HepG2 (cell line): ENCODE data around the gene ROBO2. TPM values are rescaled to one million over a fixed set of nuclear protein-coding genes. Genes with fewer than 3 reads are reported as not detected.

ENCODE experiments used
- ATAC-seq: fragments of 200-7000 bp; cut with Tn5 transposase; 3 replicates; pipeline ENCODE4 v1.9.1; 2020; ENCODE audit warnings: mild to moderate bottlenecking, moderate library complexity
- BruUV-seq: library from RNA; stranded (reverse); fragments of 400-500 nt; replicated peaks from 2 replicates; lab custom pipeline; 2021; lab: Mats Ljungman, UMichigan
- CTCF ChIA-PET: fragments of 300-600 bp; formaldehyde crosslinking; extraction: SDS; loops from one replicate; lab custom pipeline; 2021; ENCODE audit warnings: low total read pairs, inconsistent platforms, low intra/inter-chr PET ratio; lab: Yijun Ruan, JAX
- POLR2A ChIA-PET: fragments of 350-600 bp; sonication (Branson Sonifier 250); formaldehyde crosslinking; loops from one replicate; lab custom pipeline; 2020; ENCODE audit warnings: antibody characterized with exemption, inconsistent platforms; lab: Yijun Ruan, JAX
- DNase-seq: peaks from one replicate; pipeline ENCODE4 v3.0.0-alpha.2; 2015; ENCODE audit warnings: low spot score
- FAIRE-seq: peaks from 3 replicates; lab custom pipeline; 2011; peaks lifted over from hg19 to GRCh38; lab: Jason Lieb, UNC
- H2AFZ ChIP-seq: one replicate; pipeline ENCODE4 v1.6.1; 2011; ENCODE audit warnings: low read length, inconsistent platforms
- H3K27ac ChIP-seq: fragments of 300-600 bp; 3 replicates; pipeline ENCODE4 v1.8.0; 2011; ENCODE audit warnings: mixed run types, mild to moderate bottlenecking, mixed read lengths, low read length, inconsistent platforms; ENCODE audit not compliant: insufficient read depth; ENCODE audit errors: extremely low read length
- H3K27me3 ChIP-seq, 2 experiments: fragments of 200-600 bp in 1 of 2; 2 replicates in 1 of 2; 3 replicates in 1 of 2; pipeline versions ENCODE4 v1.6.0 to v1.8.0; 2011; ENCODE audit warnings: low read length in 2 of 2, mild to moderate bottlenecking in 2 of 2, moderate library complexity in 2 of 2, inconsistent platforms in 1 of 2; ENCODE audit not compliant: insufficient read depth in 2 of 2, control insufficient read depth in 1 of 2
- H3K36me3 ChIP-seq, 2 experiments: fragments of 200-600 bp in 1 of 2; replicated peaks in 1 of 2; 2 replicates in 1 of 2; 3 replicates in 1 of 2; pipeline versions ENCODE4 v1.5.1 to v1.8.0; 2011; ENCODE audit warnings: low read length in 2 of 2, inconsistent platforms in 1 of 2; ENCODE audit not compliant: insufficient read depth in 2 of 2, control insufficient read depth in 1 of 2
- H3K4me1 ChIP-seq: 2 replicates; pipeline ENCODE4 v1.5.1; 2012; ENCODE audit warnings: low read length, inconsistent platforms; ENCODE audit not compliant: insufficient read depth
- H3K4me2 ChIP-seq: 2 replicates; pipeline ENCODE4 v1.6.0; 2011; ENCODE audit warnings: low read depth, low read length, inconsistent platforms
- H3K4me3 ChIP-seq, 3 experiments: fragments of 200-600 bp in 1 of 3; sonication (generic), shearing (Covaris generic) in 1 of 3; replicated peaks in 1 of 3; 2 replicates each; pipeline ENCODE4 v1.5.1; 2011 to 2016; ENCODE audit warnings: low read length in 3 of 3, inconsistent platforms in 2 of 3, low read depth in 2 of 3, mild to moderate bottlenecking in 2 of 3, control low read depth in 1 of 3, mixed read lengths in 1 of 3; ENCODE audit not compliant: insufficient read depth in 1 of 3
- H3K79me2 ChIP-seq: one replicate; pipeline ENCODE4 v1.6.1; 2011; ENCODE audit warnings: low read length, inconsistent platforms; ENCODE audit not compliant: insufficient read depth
- H3K9ac ChIP-seq: 2 replicates; pipeline ENCODE4 v1.6.0; 2011; ENCODE audit warnings: mild to moderate bottlenecking, low read depth, low read length, inconsistent platforms; ENCODE audit not compliant: insufficient read depth
- H3K9me3 ChIP-seq: 2 replicates; pipeline ENCODE4 v1.5.1; 2012; ENCODE audit warnings: mild to moderate bottlenecking, low read length
- H4K20me1 ChIP-seq: 2 replicates; pipeline ENCODE4 v1.6.0; 2011; ENCODE audit warnings: inconsistent platforms, mild to moderate bottlenecking, low read length, moderate library complexity; ENCODE audit not compliant: insufficient read depth
- DNMT3B ChIP-seq: conservative IDR thresholded peaks from 2 replicates; pipeline ENCODE4 v1.6.1; 2016; ENCODE audit warnings: missing biosample characterization, control low read depth
- EHMT2 ChIP-seq: fragments of 200-600 bp; sonication (generic); IDR thresholded peaks from 2 replicates; pipeline ENCODE4 v1.7.0; 2017; ENCODE audit warnings: antibody characterized with exemption, low read depth, low read length, borderline replicate concordance
- KDM4B ChIP-seq: sonication (generic); formaldehyde crosslinking; IDR thresholded peaks from 2 replicates; pipeline ENCODE4 v1.4.0; 2020; ENCODE audit warnings: missing genetic modification reagents
- ZFX ChIP-seq: sonication (generic); formaldehyde crosslinking; IDR thresholded peaks from 2 replicates; pipeline ENCODE4 v1.4.0; 2020; ENCODE audit warnings: mild to moderate bottlenecking, low read depth, missing genetic modification reagents, moderate library complexity
- ZNF10 ChIP-seq: sonication (generic); formaldehyde crosslinking; IDR thresholded peaks from 2 replicates; pipeline ENCODE4 v1.4.0; 2020; ENCODE audit warnings: mild to moderate bottlenecking, low read depth, missing genetic modification reagents, borderline replicate concordance
- ZNF644 ChIP-seq: IDR thresholded peaks from 2 replicates; pipeline ENCODE4 v1.6.1; 2016; ENCODE audit warnings: low read depth
- WGBS: methylation state at CpG from one replicate; pipeline ENCODE4 v1.1.6; 2017; ENCODE audit warnings: low lambda C conversion rate; 5-methylcytosine and 5-hydroxymethylcytosine counted together
- in situ Hi-C: cut with HindIII; loops from 2 replicates; pipeline ENCODE4 v1.10.0; 2017; ENCODE audit warnings: low pct_unique_long_range_greater_than_20kb; ENCODE audit not compliant: extremely low pct_ligation_motif_present
- intact Hi-C: fragments of 100-400 bp; cut with micrococcal nuclease; formaldehyde crosslinking; loops from one replicate; pipeline ENCODE4 v1.10.0; 2022; ENCODE audit not compliant: unreplicated experiment
- polyA plus RNA-seq, 8 experiments: library from polyadenylated mRNA; depleted of rRNA in 3 of 8; stranded (reverse) in 7 of 8; unstranded in 1 of 8; fragments of >200 nt; fragmentation: Illumina TruSeq in 4 of 8; extraction: Trizol in 4 of 8; gene quantifications; 2 replicates each; pipeline versions ENCODE4 v1.2.1 to v1.2.3, GENCODE V29; 2011 to 2016; ENCODE audit warnings: low read depth in 4 of 8, missing spikeins in 1 of 8, mixed read lengths in 1 of 8; ENCODE audit not compliant: insufficient read depth in 1 of 8
- total RNA-seq, 5 experiments: library from RNA; depleted of rRNA; stranded (reverse); fragments of >200 nt; fragmentation: Illumina TruSeq; extraction: Trizol; gene quantifications; 2 replicates each; pipeline ENCODE4 v1.2.3, GENCODE V29; 2016; ENCODE audit warnings: low read depth in 1 of 5
- TF ChIP-seq, protein P1 (sequence below): IDR thresholded peaks from 2 replicates; pipeline ENCODE4 v1.6.1; 2012; ENCODE audit warnings: low read length, improper control_type of control experiment
- TF ChIP-seq, protein P2 (sequence below): sonication (generic); formaldehyde crosslinking; IDR thresholded peaks from 2 replicates; pipeline ENCODE4 v1.4.0; 2020; ENCODE audit warnings: missing genetic modification reagents, borderline replicate concordance
- TF ChIP-seq, protein P3 (sequence below): sonication (generic); formaldehyde crosslinking; IDR thresholded peaks from 2 replicates; pipeline ENCODE4 v1.4.0; 2020; ENCODE audit warnings: mild to moderate bottlenecking, missing genetic modification reagents
- TF ChIP-seq, protein P4 (sequence below): sonication (generic); formaldehyde crosslinking; IDR thresholded peaks from 2 replicates; pipeline ENCODE4 v1.5.0; 2020; ENCODE audit warnings: mild to moderate bottlenecking, missing genetic modification reagents, borderline replicate concordance

The ROBO2 gene
- total and polyA plus RNA-seq, 2 of the 13 experiments (the other 11 are each of a cell fraction or from before 2014, with no cell fraction given): not detected

DNA sequence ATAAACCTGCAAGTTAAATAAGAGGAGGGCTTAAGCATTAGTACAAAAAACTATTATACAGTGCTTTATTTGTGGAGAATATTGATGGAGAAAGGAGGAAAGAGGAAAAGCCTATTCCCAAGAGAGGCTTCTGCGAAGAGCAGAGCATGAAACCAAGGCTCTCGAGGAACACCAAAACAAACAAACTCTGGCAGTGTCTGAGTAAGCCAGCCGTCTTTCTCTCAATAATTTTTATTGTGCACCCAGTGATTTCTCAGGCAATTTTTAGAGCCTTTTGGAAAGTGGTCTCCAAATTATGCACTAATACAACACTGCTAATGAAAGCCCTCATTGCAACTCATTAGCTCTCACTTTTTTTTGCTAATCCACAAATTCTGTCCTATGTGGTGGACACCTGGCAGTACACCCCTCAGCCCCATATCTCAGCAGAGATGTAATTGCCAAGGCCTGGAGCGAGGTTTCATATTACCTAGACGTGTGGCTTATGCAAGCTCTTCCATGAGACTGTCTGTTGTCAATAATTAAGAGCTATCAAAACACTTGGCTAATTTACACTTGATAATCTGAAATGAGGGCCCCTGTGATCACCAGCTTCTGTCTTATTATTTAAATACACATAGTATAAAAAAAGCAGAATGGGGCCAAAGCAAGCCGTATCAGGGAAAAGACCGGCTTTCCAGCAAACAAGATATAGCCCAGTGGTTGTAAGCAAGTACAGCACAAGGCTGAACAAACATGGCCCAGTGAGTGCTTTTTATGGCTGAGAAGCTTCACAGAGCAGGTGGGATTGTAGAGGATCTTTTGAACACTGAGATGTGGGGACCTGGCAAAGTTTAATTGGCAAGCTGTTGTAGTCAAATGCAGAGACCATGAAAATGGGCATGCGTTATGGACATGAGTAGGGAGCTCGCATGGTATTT lies 216.9 kb downstream of the ROBO2 start:
- POLR2A ChIA-PET: no interaction called here
- H3K36me3 ChIP-seq: no peaks in the 10 kb centered on the region
- ATAC-seq (no peak), DNase-seq (no peak), FAIRE-seq (no peak)
- H2AFZ ChIP-seq: no peak overlapping the region
- no peak overlapping the region for H3K9ac ChIP-seq
- no peak overlapping the region for H3K4me3 ChIP-seq
- intact Hi-C loops (no loop called here), in situ Hi-C loops (loop anchor here (10.0 kb wide), 1 partner anchor 572 kb away; no protein-coding TSS in a partner anchor)
- H3K9me3 ChIP-seq: no peaks in the 10 kb centered on the region
- H3K4me2 ChIP-seq: no peak overlapping the region
- no peak overlapping the region for H3K27ac ChIP-seq
- TF ChIP-seq, protein P1, sequence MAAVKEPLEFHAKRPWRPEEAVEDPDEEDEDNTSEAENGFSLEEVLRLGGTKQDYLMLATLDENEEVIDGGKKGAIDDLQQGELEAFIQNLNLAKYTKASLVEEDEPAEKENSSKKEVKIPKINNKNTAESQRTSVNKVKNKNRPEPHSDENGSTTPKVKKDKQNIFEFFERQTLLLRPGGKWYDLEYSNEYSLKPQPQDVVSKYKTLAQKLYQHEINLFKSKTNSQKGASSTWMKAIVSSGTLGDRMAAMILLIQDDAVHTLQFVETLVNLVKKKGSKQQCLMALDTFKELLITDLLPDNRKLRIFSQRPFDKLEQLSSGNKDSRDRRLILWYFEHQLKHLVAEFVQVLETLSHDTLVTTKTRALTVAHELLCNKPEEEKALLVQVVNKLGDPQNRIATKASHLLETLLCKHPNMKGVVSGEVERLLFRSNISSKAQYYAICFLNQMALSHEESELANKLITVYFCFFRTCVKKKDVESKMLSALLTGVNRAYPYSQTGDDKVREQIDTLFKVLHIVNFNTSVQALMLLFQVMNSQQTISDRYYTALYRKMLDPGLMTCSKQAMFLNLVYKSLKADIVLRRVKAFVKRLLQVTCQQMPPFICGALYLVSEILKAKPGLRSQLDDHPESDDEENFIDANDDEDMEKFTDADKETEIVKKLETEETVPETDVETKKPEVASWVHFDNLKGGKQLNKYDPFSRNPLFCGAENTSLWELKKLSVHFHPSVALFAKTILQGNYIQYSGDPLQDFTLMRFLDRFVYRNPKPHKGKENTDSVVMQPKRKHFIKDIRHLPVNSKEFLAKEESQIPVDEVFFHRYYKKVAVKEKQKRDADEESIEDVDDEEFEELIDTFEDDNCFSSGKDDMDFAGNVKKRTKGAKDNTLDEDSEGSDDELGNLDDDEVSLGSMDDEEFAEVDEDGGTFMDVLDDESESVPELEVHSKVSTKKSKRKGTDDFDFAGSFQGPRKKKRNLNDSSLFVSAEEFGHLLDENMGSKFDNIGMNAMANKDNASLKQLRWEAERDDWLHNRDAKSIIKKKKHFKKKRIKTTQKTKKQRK: no peak
- TF ChIP-seq ZFX: no peak
- TF ChIP-seq DNMT3B (CRISPR knock-in tag): no peak
- TF ChIP-seq, protein P2, sequence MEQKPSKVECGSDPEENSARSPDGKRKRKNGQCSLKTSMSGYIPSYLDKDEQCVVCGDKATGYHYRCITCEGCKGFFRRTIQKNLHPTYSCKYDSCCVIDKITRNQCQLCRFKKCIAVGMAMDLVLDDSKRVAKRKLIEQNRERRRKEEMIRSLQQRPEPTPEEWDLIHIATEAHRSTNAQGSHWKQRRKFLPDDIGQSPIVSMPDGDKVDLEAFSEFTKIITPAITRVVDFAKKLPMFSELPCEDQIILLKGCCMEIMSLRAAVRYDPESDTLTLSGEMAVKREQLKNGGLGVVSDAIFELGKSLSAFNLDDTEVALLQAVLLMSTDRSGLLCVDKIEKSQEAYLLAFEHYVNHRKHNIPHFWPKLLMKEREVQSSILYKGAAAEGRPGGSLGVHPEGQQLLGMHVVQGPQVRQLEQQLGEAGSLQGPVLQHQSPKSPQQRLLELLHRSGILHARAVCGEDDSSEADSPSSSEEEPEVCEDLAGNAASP (CRISPR knock-in tag): no peak
- TF ChIP-seq ZNF10 (CRISPR knock-in tag): no peak
- TF ChIP-seq KDM4B (CRISPR knock-in tag): no peak
- TF ChIP-seq, protein P3, sequence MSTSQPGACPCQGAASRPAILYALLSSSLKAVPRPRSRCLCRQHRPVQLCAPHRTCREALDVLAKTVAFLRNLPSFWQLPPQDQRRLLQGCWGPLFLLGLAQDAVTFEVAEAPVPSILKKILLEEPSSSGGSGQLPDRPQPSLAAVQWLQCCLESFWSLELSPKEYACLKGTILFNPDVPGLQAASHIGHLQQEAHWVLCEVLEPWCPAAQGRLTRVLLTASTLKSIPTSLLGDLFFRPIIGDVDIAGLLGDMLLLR: no peak
- TF ChIP-seq, protein P4, sequence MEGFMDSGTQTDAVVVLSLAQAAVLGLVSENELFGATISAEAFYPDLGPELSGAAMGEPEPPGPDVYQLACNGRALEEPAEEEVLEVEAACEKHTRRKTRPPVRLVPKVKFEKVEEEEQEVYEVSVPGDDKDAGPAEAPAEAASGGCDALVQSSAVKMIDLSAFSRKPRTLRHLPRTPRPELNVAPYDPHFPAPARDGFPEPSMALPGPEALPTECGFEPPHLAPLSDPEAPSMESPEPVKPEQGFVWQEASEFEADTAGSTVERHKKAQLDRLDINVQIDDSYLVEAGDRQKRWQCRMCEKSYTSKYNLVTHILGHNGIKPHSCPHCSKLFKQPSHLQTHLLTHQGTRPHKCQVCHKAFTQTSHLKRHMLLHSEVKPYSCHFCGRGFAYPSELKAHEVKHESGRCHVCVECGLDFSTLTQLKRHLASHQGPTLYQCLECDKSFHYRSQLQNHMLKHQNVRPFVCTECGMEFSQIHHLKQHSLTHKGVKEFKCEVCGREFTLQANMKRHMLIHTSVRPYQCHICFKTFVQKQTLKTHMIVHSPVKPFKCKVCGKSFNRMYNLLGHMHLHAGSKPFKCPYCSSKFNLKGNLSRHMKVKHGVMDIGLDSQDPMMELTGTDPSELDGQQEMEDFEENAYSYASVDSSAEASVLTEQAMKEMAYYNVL: no peak
- no peak for TF ChIP-seq ZNF644 (CRISPR knock-in tag)
- no peak for TF ChIP-seq EHMT2
- TF ChIP-seq, all 625 proteins: peak for 0
- CTCF ChIA-PET: no interaction called here
- BruUV-seq: no TSS peak
- Histone ChIP-seq H3K4me1 (no peaks in the 10 kb centered on the region), H3K27me3 (no peaks in the 10 kb centered on the region; a peak in 1 of 5 replicates), H3K79me2 (no peaks in the 10 kb centered on the region), H4K20me1 (no peaks in the 10 kb centered on the region)
- 29% methylated on average over 9 of the region's 9 CpGs for WGBS
